Epidermal melanocyte (primary cell): Measurements from ENCODE around the gene ABHD12.

ENCODE experiments used
- DNase-seq: peaks from one replicate; pipeline ENCODE4 v3.0.0; 2011; ENCODE audit warnings: low spot score; ENCODE audit not compliant: insufficient read length

Gene ABHD12

DNA sequence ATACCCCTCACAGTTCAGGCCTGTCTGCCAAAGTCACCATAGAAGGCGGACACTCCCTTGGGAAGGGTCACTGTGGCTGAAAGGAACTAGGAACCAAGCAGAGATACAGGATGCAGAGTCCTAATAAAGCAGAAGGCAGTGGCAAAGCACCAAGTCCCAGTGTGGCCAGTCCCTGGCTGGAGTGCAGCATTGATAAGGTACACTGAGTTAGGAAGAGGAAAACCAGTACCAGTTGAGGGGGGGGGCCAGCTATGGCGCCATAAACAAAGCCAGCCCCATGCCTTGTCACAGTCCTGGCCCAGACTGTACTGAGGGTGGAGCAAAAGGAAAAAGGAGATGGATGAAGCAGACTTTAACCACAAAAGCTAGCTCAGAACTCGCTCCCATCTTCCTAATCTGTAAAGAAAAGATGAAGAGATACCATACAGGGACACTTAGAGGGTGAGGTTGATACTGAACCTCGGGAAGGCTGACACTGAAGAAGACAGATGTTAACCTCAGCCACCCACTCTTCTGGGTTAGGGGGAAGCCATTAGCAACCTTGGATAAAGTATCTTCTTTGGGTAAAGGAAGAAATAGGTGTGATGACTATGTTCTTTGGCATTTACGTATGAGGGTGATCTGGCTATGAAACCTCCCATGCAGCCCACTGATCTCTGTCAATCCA lies 7.8 kb downstream of the ABHD12 start:
- DNase-seq = no peak

DNA sequence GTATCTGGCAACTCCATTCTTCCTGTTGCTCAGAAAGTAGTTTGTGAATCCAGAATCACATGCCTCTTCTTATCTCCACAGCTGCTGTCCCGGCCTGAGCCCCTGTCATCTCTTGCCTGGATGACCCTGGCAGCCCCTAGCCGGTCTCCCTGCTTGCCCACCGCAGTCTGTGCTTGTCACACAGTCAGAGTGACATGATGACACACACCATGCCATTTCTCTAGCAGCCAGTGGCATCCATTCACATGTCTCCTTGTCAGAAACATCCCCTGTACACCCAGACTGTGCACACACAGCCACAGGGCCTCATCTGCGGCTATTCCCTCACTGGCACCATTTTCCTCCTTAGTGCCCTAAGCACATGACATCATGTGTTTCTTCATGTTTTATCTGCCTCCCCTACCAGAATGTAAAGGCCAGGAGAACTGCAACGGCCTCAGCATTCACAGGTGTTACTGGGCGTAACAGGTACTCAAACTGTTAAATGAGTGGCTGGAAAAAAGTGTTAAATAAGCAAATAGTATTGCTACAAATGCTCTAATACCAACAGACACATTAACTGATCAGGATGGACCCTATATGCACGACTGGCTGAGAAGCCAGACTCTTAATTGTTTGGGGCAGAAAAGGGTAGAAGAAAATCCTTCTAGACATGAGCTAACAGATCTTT lies 9.6 kb downstream of the ABHD12 start:
- DNase-seq = no peak

DNA sequence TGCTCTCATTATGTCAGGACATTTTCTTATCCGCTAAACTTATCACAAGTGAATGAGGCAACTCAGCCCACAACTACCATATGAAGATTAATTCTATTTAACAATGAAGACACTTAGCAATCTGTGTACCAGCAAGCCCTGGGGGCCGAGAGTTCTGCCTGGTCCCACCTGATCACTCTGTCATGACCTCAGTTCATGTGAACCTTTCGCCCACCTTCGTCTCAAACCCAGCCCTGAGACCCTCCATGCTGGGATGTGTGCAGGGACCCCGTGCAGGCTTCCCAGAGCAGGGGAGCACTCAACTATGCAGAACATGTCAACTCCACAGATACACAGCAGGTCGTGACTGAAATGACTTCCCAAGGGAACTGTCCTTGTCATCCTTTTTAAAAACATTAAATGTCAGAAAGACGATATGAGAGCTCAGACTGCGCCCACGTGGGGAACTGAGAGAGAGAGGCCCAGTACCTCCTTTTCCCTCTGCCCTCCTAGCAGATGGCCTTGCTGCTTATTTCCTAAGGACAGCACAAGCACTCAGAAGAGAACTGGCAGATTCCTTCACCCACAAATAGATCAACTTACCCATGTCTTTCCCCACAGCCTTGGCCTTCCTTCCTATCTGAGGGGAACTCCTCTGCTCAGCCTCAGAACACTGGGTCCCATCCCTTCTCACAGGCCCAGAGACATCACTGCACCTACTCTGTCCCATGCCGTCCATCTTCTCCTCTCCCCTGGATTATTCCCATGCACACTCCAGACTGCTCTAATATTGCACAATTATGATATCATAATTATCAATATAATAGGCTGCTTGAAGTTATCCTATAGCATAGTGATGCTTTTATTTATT lies 11.5 kb downstream of the ABHD12 start:
- no peak for DNase-seq

DNA sequence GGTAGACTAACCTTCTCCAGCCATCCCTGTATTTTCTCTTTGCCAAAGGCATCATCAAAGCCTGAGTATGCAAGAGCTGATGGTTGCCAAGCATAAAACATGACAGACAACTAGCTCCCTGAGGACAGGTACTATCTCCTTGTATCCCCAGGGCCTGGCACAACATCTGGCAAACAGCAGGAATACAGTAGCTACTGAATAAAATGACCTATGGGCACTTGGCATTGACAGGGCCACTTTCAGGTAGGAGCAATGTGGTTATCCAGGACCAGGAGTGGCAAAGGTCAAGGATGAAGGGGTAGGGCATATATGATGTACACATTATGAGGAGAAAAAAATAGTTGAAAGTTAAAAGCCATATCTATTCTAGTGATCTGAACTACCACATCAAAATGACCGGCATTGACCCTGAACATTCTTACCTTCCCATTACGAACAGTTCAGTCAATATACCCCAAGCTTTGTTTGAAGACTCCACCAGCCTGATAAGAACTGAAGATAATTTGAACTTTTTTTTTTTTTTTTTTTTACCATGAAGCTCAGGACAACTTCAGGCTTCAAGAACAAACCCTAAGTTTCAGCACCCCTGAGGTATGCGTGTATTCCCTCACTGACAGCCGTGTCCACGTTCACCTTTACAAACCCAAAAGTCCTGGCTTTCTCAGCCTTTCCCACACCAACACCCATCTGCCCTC lies 12.3 kb downstream of the ABHD12 start:
- DNase-seq = no peak

DNA sequence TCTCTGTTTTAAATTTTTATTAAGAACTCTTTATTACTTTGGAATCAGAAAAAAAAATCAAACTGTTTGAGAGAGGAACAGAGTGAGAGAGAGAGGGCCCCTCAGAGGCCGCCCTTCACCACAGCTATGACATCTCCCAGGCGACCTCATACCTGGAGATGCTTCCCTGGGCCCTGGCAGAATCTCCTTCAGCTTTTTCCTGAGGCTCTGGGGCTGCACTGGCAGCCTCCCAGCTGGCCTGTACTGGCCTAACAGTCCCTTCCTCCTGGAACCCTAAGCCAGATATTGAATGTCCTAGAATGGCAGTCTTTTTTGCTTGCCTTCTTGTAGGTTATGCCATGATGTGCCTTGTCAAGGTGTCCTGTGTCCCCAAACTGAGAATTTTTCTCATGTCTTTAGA lies 13.7 kb downstream of the ABHD12 start:
- no peak for DNase-seq

DNA sequence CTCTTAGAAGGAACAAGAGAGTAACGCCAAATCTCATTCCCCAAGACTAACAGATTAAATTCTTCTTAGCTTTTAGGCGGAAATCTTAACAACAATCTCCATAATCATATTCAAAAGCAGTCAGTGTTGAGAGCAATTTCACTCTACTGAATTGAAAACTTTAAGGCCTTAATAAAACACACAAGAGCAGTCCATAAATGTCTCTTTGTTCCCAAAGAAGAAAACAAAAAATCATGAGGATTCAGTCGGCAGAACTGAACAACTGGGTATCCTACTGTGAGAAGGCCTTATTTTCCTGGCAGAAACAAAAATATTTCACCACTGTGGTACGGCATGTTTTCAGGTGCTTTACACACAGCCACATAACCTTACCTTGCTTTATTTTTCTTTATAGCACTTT lies 14.4 kb downstream of the ABHD12 start:
- DNase-seq = no peak

DNA sequence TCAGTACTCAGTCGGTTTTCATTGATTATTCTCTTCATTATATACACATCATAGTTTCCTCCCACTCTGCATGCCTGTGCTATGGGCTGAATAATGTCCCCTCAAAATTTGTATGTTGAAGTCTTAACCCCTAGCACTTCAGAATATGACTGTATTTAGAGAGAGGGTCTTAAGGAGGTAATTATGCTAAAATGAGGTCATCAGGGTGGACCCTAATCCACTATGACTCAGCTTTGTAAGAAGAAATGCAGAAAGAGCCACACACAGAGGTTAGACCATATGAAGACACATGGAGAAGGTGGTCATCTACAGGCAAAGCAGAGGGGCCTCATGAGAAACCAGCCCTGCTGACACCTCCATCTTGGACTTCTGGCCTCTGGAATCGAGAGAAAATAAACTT lies 15.8 kb downstream of the ABHD12 start:
- DNase-seq = no peak

DNA sequence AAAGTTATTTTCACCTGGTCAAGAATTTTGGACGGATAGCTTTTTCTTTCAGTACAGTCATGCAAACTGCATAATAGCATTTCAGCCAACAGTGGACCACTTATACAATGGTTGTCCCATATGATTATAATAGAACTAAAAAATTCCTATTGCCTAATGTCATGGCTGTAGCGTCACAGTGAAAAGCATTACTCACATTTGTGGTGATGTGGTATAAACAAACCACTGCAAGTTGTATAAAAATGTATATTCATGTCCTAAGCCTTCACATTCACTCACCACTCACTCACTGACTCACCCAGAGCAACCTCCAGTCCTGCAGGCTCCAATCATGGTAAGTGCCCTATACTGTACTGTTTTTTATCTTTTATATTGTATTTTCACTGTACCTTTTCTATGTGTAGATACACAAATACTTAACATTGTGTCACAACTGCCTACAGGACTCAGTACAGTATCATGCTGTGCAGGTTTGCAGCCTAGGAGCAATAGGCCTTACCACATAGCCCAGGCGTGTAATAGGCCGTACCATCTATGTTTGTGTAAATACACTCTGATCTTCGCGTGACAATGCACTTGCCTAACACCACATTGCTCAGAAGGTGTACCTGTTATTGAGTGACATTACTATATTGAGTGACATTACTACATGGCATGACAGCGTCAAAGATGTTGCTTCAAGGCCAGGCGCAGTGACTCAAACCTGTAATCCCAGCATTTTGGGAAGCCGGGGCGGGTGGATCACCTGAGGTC lies 17.9 kb downstream of the ABHD12 start:
- DNase-seq = no peak

DNA sequence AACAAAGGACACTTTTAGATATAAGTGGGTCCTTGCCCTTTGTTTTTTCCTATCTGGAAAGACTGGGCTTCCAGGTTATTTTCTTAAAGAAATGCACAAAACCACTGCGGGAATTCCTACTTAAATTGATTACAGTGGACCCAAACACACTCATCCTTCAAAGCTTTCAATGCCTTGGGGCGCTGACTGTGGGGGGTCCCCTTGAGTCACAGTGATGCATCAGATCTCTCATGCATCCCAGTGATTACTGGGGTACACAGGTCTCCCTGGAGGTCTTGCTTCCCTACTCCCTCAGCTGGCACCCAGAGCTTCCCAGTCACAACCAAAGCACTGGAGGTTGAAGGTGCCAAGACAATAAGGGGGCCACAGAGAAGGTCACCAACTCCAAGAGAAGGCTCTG lies 20.7 kb downstream of the ABHD12 start:
- no peak for DNase-seq

DNA sequence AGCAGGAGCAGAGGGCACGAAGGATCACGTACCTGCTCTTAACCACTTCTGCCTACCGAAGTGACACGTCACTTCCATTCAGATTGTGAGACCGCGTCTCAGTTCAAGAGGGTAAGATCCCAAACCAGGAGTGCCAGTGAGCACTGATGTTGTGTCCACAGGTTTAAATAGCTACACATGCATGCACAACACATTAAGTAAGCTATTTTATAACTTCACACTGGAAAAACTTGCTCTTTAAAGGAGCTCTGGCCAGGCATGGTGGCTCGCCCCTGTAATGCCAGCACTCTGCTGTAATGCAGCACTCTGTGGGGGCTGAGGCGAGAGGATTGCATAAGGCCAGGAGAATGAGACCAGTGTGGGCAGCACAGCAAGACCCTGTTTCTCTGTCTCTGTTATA lies 21.1 kb downstream of the ABHD12 start:
- DNase-seq = no peak

DNA sequence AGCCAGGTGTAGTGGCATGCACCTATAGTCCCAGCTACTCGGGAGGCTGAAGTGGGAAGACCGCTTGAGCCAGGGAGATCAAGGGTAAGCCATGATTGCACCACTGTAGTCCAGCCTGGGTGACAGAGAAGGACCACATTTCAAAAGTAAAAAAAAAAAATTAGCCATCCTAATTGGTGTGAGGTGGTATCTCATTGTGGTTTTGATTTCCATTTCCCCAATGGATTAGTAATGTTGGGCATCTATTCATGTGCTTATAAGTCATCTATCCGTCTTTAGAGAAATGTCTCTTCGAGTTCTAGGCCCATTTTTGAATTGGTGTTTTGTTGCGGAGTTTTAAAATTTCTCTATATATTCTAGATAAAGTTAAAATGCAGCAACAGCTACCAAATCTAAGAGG lies 21.7 kb downstream of the ABHD12 start:
- no peak for DNase-seq

DNA sequence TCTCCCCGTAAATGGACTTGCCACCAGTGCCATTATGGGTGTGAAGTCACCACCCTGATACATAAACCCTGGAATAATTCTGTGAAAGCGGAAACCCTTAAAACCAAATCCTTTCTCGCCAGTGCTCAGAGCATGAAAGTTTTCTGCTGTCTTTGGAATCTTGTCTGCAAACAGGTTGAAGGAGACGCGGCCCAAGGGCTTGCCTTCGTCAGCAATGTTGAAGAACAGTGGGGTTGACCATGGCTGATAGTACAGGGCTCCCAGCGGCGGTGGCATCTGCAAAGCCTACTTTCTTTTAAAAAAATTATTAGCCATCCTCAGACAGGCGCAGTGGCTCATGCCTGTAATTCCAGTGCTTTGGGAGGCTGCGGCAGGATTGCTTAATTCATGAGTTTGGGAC lies 22.1 kb downstream of the ABHD12 start:
- no peak for DNase-seq

DNA sequence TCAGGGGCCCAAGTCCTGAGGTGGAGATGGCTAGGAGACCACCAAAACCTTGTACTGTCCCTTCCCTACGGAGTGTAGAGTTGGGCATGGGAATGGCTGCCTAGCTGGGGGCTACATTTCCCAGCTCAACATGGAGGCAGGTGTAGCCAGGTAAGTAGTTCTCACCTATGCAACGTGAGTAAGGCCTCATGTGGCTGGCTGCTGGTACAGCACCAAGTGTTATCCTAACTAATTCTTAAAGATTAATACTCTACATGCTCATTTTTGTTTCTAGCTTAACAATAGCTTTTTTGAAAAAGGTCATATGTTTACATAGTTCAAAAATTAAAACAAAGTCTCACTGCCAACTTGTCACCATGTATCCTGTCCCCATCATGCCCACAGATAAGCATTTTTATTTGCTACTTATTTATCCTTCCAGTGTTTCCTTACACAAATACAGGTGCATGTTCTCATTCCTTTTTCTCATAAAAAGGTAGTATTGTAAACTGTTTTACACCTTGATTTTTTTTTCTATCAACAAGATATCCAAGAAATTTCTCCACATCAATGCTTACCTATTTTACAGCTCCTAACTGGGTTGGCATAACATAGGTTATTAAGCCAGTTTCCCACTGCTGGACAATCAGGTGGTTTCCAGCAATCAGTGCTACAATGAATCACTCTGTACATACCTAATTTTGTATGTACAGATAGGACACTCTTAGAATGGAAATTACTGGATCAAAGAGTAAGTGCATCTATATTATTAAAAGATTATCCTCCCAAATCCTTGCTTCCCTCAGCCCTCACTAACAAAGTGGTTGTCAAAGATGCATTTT lies 25.5 kb downstream of the ABHD12 start:
- DNase-seq = no peak

DNA sequence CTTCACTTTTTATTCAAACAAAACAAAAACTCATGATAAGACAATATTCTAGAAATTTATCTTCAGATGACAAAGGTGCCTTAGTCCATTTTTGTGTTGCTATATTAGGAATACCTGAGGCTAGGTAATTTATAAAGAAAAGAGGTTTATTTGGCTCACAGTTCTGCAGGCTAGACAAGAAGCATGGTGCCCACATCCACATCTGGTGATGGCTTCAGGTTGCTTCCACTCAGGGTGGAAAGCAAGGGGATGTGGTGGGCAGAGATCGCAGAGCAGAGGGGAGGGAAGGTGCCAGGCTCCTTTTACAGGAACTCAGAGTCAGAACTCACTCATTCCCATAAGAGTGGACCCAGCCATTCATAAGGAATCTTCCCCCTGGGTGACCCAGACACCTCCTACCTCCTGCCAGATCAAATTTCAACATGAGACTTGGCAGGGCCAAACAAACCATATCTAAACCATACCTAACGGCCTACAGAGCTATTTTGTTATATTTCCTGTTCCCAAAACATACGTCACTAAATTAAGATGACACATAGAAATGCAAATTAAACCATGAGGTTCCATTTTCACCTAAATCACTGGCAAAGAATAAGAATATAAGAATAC lies 26.4 kb downstream of the ABHD12 start:
- no peak for DNase-seq

DNA sequence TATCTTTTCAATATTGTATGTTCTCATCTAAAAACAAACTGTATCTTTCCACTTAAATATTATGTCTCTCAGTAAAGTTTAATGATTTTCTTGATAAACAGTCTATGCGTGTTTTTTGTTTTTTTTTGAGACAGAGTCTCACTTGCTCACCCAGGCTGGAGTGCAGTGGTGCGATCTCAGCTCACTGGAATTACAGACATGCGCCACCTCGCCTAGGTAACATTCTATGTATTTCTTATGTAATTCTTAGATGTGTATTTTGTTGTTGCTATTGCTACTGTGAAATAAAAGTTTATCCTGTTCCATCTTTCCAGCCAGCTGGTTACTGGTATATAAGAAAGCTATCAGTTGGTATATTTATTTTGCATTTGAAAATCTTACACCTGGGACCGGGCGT lies 29.4 kb downstream of the ABHD12 start:
- DNase-seq = no peak

DNA sequence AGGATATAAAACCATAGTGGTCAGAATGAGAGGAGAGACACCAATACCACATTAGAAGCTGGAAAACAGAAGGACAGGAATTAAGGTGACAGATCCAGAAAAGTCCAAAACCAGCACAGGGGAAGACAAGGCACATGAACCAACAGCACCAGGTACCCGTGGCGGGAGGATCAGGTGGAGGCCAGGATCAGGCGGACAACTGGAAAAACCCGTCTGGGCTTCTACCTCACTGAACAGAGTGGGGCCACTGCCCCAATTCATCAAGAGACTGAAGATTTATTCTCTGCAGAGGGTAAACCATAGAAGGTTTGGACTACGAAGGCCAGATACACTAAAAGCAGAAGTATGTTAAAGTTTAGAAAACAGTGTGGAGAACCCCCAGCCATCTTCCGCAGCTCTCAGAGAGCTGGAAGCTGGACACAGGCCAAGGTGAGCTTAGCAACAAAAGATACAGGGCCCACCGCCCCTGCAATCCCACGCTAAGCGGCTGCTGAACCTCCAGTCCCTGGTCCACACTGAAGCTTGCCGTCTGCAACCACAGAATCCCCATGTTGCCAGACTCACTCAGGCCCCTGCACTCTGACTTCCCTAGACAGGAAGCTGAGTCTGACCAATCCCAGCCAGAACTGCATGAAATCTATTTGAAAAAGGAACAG lies 29.9 kb downstream of the ABHD12 start:
- DNase-seq = no peak

DNA sequence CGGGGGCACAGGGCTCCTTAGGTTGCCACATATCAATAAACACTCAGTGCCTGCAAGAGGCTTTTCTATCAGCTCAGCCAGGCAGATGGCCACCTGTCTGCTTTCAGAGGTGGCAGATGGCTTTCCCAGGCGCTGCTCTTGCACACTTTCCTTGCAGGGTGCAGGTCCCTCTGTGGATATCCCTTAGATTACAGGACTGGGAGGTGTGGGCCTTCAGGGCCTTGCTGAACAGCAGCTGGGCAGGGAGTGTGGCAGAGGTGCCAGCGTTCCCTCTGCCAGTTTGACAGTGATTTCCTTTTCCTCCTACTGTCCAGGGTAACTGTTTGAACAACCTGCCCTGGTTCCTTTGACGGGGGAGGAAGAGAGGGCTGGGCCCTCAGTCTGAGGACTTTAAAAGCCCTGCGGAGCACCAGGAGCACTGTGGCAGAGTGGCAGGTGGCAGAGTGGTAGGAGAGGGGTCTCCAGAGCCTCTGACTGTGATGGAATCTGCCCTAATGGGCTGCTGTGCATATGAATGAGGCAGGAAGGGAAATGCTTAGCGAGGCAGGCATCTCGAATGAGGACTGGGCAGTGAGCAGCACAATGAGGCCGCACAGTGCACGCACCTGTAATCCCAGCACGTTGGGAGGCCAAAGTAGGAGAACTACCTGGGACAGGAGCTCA lies 34.2 kb downstream of the ABHD12 start:
- no peak for DNase-seq

DNA sequence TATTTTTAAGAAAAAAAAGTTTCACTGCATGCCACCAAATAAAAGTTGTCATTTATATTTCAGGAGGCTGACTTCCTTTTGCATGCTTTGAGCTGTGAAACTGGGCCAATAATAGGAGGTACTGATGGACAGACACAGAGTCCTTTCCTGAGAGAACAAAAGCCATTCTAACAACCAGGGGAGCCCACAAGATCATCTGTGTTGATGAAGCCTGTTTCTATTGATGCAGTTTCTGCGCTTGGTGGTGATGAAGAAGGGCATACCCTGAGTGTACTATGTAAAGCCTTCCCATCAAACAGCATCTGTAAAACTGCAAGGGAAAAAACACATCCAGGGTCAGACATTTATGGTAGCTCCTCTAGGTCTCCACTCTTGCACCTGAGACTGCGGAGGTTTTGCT lies 34.8 kb downstream of the ABHD12 start:
- DNase-seq = no peak
